ENCODE data around the gene SGK1.

DNA sequence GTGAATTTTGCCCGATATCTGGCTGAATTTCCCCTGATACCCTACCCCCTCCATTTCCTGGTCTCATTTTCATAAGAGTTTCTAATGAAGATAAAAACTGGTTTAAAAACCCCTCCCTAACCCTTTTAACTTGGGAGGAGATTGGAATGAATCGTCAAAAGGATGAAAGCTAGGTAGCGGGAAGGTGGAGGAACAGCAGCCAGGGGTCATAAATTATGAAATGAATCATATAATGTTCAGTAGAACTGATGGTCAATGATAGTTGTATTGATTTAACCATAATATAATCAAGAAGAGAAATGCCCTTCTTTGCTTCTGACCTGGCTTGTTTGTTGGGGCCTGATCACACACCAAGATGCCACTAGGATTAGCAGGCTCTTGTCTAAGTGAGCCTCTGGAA, 38.5 kb upstream of the SGK1 start:
- TF ChIP-seq, protein P1, sequence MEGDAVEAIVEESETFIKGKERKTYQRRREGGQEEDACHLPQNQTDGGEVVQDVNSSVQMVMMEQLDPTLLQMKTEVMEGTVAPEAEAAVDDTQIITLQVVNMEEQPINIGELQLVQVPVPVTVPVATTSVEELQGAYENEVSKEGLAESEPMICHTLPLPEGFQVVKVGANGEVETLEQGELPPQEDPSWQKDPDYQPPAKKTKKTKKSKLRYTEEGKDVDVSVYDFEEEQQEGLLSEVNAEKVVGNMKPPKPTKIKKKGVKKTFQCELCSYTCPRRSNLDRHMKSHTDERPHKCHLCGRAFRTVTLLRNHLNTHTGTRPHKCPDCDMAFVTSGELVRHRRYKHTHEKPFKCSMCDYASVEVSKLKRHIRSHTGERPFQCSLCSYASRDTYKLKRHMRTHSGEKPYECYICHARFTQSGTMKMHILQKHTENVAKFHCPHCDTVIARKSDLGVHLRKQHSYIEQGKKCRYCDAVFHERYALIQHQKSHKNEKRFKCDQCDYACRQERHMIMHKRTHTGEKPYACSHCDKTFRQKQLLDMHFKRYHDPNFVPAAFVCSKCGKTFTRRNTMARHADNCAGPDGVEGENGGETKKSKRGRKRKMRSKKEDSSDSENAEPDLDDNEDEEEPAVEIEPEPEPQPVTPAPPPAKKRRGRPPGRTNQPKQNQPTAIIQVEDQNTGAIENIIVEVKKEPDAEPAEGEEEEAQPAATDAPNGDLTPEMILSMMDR (IDR thresholded peaks at IDR 0.05; ENCODE audit: low read depth, low read length, poor library complexity, severe bottlenecking): no peak
- TF ChIP-seq EZH2phosphoT487 (IDR thresholded peaks at IDR 0.05; ENCODE audit: borderline replicate concordance, low read length): no peak

Data from DOHH2 (cell line).